GM21737 (cell line): ENCODE results near the gene TRIM40.
"Not testable (repeated sequence)": the region's sequence is repeated elsewhere in the genome, so short reads cannot be mapped to it uniquely, and the experiment has no call there.

ENCODE experiments used
- ATAC-seq: cut with Tn5 transposase; IDR thresholded peaks from one replicate; pipeline ENCODE4 v1.9.1; 2021; ENCODE audit warnings: mild to moderate bottlenecking, moderate library complexity; ENCODE audit not compliant: unreplicated experiment

TRIM40 gene

GRCh38 chr6:30113003-30113759 lies 22.8 kb upstream of the TRIM40 start, which contains the start of gene TRIM31:
TRIM31 (minus strand) TSS chr6:30113090; CDS start chr6:30112805, 285 bp downstream.
- ATAC-seq, result no peak

- no peak for ATAC-seq
Measured at GRCh38 chr6:30113841-30114240, 22.1 kb upstream of the TRIM40 start.

GRCh38 chr6:30116724-30117123 lies 19.2 kb upstream of the TRIM40 start:
- ATAC-seq, result no peak

GRCh38 chr6:30118691-30119090 lies 17.2 kb upstream of the TRIM40 start:
- not testable (repeated sequence) for ATAC-seq

GRCh38 chr6:30121446-30122366 lies 14.2 kb upstream of the TRIM40 start:
- no peak for ATAC-seq

- no peak for ATAC-seq
Measured at GRCh38 chr6:30122515-30122914, 13.4 kb upstream of the TRIM40 start.

- ATAC-seq, result no peak
Measured at GRCh38 chr6:30127238-30128093, 8.5 kb upstream of the TRIM40 start.

GRCh38 chr6:30129265-30130178 lies 6.4 kb upstream of the TRIM40 start:
- ATAC-seq, result no peak

- no peak for ATAC-seq
Measured at GRCh38 chr6:30130179-30130679, 5.7 kb upstream of the TRIM40 start.

GRCh38 chr6:30130887-30131862 lies 4.8 kb upstream of the TRIM40 start:
- ATAC-seq, result no peak

- ATAC-seq, result no peak
Measured at GRCh38 chr6:30131947-30132497, 3.9 kb upstream of the TRIM40 start.

- ATAC-seq, result no peak
Measured at GRCh38 chr6:30135147-30135546, 793 bp upstream of the TRIM40 start.

- ATAC-seq, result no peak
Measured at GRCh38 chr6:30136570-30137286, 788 bp downstream of the TRIM40 start.

GRCh38 chr6:30140240-30140639 lies 4.3 kb downstream of the TRIM40 start:
- ATAC-seq, result not testable (repeated sequence)

- no peak for ATAC-seq
Measured at GRCh38 chr6:30142665-30143064, 6.7 kb downstream of the TRIM40 start.

- no peak for ATAC-seq
Measured at GRCh38 chr6:30143780-30144179, 7.8 kb downstream of the TRIM40 start.

GRCh38 chr6:30144811-30145210 lies 8.9 kb downstream of the TRIM40 start:
- no peak for ATAC-seq

- no peak for ATAC-seq
Measured at GRCh38 chr6:30145818-30146217, 9.9 kb downstream of the TRIM40 start.
